HG03378 (cell line): ENCODE data around the gene ZBTB16.

Experiments used
- ATAC-seq: cut with Tn5 transposase; IDR thresholded peaks from one replicate; pipeline ENCODE4 v1.9.1; 2021; ENCODE audit warnings: mild to moderate bottlenecking, moderate library complexity; ENCODE audit not compliant: unreplicated experiment

Gene ZBTB16

DNA sequence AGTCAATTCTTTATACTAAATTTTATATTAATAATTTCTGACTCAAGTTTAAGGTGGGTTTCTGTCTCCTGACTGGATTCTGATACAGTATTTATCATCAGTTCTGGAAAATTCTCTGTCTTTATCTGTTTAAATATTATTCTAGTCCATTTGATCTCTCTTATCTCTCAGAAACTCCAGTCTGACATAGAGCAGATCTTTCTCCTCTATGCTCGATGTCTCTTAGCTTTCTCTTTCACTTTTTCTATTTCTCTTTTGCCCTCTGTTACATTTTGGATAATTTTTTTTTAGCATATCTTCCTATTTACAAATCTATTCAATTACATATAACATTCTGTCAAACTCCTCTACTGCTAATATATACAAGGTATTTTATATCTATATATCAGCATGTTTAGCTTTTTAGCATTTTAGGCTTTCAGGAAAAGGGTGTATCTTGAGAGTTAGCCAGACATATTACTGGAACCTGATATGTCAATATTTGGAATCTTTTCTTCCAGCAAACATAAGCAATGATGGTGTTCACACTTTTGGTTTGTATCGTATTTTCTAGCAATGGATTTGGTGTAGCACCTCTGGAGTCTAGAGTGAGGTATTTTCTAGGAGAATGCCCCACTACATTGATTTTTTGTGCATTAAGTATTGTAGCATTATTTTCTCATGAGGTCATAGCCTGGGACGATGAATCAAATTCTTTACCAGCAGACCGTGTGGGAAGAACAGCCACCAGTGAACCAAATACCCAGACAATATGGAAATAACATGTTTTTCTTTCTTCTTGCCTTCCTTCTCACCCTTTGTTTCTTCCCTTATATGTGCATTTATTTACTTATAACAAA, 232.6 kb downstream of the ZBTB16 start:
- ATAC-seq: no peak

GRCh38 chr11:114293201-114293711, 233.7 kb downstream of the ZBTB16 start:
- ATAC-seq: no peak

DNA sequence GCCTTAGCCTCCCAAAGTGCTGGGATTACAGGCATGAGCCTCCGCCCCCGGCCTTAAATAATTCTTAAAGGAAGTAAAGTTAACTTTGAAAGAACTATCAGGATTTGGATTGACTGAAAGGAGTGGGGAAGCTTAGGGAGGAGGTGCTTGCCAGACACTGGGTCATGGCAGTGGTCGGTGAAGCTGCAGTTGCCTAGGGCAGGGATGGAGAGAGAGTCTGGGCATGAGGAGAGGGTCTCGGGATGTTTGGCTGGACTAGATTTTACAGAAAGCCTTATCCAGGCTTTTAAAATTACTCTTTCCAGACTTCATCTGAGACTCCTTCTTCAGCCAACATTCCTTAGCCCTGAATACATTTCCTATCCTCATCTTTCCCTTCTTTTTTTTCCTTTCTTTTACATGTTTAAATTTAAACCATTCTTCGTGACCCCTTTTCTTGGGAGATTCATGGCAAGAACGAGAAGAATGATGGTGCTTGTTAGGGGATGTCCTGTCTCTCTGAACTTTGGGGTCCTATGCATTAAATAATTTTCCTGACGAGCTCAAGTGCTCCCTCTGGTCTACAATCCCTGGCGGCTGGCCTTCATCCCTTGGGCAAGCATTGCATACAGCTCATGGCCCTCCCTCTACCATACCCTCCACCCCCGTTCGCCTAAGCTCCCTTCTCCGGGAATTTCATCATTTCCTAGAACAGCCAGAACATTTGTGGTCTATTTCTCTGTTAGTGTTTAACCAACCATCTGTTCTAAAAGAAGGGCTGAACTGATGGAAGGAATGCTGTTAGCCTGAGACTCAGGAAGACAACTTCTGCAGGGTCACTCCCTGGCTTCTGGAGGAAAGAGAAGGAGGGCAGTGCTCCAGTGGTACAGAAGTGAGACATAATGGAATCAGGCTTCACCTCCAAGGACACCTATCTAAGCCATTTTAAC, 236.4 kb downstream of the ZBTB16 start, which contains the start of gene NNMT:
NNMT (plus strand) TSS at position 724 of the 929 bp plus-strand sequence; CDS start at position 882, 158 bp downstream.
- ATAC-seq: no peak

DNA sequence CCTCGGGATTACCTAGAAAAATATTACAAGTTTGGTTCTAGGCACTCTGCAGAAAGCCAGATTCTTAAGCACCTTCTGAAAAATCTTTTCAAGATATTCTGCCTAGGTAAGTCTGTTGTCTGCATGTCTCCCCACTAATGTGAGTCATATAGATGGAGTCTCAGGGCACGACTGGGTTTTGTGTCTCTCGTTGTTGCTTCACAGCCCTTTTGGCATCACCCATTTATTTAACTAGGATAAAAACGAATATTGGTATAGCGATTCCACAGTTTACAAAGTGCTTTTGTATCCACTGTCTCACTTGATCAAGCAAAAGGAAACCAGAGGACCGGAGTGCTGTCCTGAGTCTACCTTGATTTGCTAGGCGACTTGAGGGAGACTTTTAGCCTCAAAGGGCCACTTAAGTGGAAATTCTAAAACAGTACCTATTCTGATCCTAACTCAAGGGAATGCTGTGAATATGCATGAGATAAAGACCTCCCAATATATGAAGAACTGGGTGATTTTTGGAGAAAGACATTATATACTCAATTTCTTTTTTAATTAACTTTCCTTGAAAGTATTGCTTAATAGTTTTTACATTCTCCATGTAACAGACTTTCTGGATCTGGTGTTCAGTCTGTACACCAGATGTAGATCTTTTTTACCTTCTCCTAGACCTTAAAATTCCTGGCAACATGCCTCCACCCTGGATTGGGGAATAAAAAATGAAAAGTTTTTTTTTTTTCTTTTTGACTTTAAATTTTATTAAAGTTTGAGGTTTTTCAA, 237.3 kb downstream of the ZBTB16 start:
- ATAC-seq: no peak

DNA sequence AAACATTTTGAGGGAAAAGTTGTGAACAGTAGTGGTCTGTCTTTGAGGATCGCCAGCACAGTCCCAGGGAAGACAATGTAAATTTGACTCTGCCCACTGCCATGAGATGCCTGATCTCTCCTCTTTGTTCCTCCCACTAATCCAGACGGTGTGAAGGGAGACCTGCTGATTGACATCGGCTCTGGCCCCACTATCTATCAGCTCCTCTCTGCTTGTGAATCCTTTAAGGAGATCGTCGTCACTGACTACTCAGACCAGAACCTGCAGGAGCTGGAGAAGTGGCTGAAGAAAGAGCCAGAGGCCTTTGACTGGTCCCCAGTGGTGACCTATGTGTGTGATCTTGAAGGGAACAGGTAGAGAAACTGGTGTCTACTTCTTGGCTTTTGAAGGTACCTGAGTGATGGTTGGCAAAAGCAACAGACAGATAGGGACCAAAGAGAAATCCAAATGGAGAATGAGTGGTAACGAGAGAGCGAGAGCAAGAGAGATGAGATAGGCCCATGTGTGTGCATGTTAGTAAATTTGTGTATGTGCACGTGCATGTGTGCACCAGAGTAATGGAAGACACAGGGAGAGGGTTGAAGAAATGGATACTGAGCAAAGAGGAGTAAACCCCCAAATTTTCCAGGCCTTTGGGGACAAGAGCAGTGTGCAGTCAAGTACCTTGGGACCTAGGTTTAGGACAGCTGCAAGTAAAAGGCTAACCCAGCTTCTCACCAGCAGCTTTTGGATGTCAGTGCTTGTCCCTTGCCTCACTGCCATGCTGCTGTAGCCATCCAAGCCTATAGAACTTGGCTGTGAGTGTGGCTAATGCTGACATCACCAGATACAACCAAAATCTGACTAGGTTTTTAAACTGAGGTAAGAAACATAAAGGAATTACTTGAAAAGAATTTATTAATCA, 238.5 kb downstream of the ZBTB16 start:
- ATAC-seq: no peak

GRCh38 chr11:114298710-114299109, 239.2 kb downstream of the ZBTB16 start:
- no peak for ATAC-seq
